OCI-LY1 (cell line): ENCODE data around the gene MAPK12.

Experiments
- H2AFZ ChIP-seq: fragments of 200-600 bp; sonication (generic), shearing (Covaris generic); 2 replicates; pipeline ENCODE4 v1.6.0; 2014; ENCODE audit warnings: antibody characterized with exemption, mild to moderate bottlenecking, low read length
- H3F3A ChIP-seq: fragments of 200-600 bp; sonication (generic), shearing (Covaris generic); 2 replicates; pipeline ENCODE4 v1.6.0; 2014; ENCODE audit warnings: mild to moderate bottlenecking, antibody characterized with exemption, low read length, moderate library complexity; ENCODE audit not compliant: insufficient read depth
- H3K27ac ChIP-seq: fragments of 200-600 bp; sonication (generic); 2 replicates; pipeline ENCODE4 v1.5.1; 2014; ENCODE audit warnings: low read length, mixed run types, mild to moderate bottlenecking, low read depth; ENCODE audit not compliant: poor library complexity, severe bottlenecking
- H3K27me3 ChIP-seq: fragments of 200-600 bp; sonication (generic); 2 replicates; pipeline ENCODE4 v1.6.0; 2014; ENCODE audit warnings: antibody characterized with exemption, mild to moderate bottlenecking, low read length, moderate library complexity; ENCODE audit not compliant: insufficient read depth
- H3K36me3 ChIP-seq: fragments of 200-600 bp; sonication (generic); 2 replicates; pipeline ENCODE4 v1.6.1; 2014; ENCODE audit warnings: mild to moderate bottlenecking, antibody characterized with exemption, low read length, moderate library complexity, mixed read lengths; ENCODE audit not compliant: insufficient read depth
- H3K4me1 ChIP-seq: fragments of 200-600 bp; sonication (generic); 2 replicates; pipeline ENCODE4 v1.5.1; 2014; ENCODE audit warnings: mild to moderate bottlenecking, low read length, moderate library complexity; ENCODE audit not compliant: insufficient read depth, severe bottlenecking
- H3K4me2 ChIP-seq: fragments of 200-600 bp; sonication (generic), shearing (Covaris generic); 2 replicates; pipeline ENCODE4 v1.6.1; 2014; ENCODE audit warnings: low read length
- H3K4me3 ChIP-seq: fragments of 200-600 bp; sonication (generic); 2 replicates; pipeline ENCODE4 v1.5.1; 2014; ENCODE audit warnings: low read length, low read depth, mild to moderate bottlenecking, mixed read lengths; ENCODE audit not compliant: poor library complexity, severe bottlenecking
- H3K79me2 ChIP-seq: fragments of 200-600 bp; shearing (Covaris generic); 2 replicates; pipeline ENCODE4 v1.6.1; 2016; ENCODE audit warnings: mixed run types, low read length, mixed read lengths; ENCODE audit not compliant: insufficient read depth
- H3K9ac ChIP-seq: fragments of 200-600 bp; sonication (generic), shearing (Covaris generic); 2 replicates; pipeline ENCODE4 v1.6.1; 2014; ENCODE audit warnings: mild to moderate bottlenecking, low read length, mixed read lengths
- H3K9me2 ChIP-seq: fragments of 200-600 bp; sonication (generic), shearing (Covaris generic); 2 replicates; pipeline ENCODE4 v1.6.1; 2014; ENCODE audit warnings: low read depth, mild to moderate bottlenecking, low read length, mixed read lengths
- H3K9me3 ChIP-seq: fragments of 200-600 bp; shearing (Covaris generic); 2 replicates; pipeline ENCODE4 v1.6.1; 2014; ENCODE audit warnings: low read length, mixed read lengths
- H4K20me1 ChIP-seq: fragments of 200-600 bp; sonication (generic), shearing (Covaris generic); 2 replicates; pipeline ENCODE4 v1.6.0; 2016; ENCODE audit warnings: mild to moderate bottlenecking, low read length; ENCODE audit not compliant: insufficient read depth
- EZH2 ChIP-seq: fragments of 200-600 bp; sonication (generic), shearing (Covaris generic); IDR thresholded peaks from 2 replicates; pipeline ENCODE4 v1.8.0; 2017; ENCODE audit warnings: borderline replicate concordance, mixed run types, mild to moderate bottlenecking, antibody characterized with exemption, low read length, moderate library complexity, mixed read lengths
- TF ChIP-seq, protein P1 (sequence below): fragments of 200-600 bp; sonication (generic), shearing (Covaris generic); IDR thresholded peaks from 2 replicates; pipeline ENCODE4 v1.5.1; 2017; ENCODE audit warnings: mild to moderate bottlenecking, antibody characterized with exemption, low read length, moderate library complexity, mixed read lengths

MAPK12 gene

GRCh38 chr22:50250249-50250554 lies 11.3 kb downstream of the MAPK12 start:
- Histone ChIP-seq H3K9me3 (no peaks in the 10 kb centered on the region), H3K4me2 (peak overlapping the region; percentile 98), H3K4me1 (peaks cover 48% of the 10 kb centered on the region), H3K79me2 (no peaks in the 10 kb centered on the region), H3K27ac (no peak overlapping the region), H2AFZ (no peak overlapping the region), H3K27me3 (no peaks in the 10 kb centered on the region), H3K4me3 (peak overlapping the region; percentile 98), H4K20me1 (no peaks in the 10 kb centered on the region), H3K9ac (peak overlapping the region; percentile 97), H3K36me3 (peaks cover 37% of the 10 kb centered on the region; the same call in 1 of the 2 replicates), H3F3A (peaks cover 7% of the 10 kb centered on the region; the same call in 1 of the 2 replicates), H3K9me2 (no peaks in the 10 kb centered on the region)
- TF ChIP-seq EZH2, result no peak
- TF ChIP-seq, protein P1, sequence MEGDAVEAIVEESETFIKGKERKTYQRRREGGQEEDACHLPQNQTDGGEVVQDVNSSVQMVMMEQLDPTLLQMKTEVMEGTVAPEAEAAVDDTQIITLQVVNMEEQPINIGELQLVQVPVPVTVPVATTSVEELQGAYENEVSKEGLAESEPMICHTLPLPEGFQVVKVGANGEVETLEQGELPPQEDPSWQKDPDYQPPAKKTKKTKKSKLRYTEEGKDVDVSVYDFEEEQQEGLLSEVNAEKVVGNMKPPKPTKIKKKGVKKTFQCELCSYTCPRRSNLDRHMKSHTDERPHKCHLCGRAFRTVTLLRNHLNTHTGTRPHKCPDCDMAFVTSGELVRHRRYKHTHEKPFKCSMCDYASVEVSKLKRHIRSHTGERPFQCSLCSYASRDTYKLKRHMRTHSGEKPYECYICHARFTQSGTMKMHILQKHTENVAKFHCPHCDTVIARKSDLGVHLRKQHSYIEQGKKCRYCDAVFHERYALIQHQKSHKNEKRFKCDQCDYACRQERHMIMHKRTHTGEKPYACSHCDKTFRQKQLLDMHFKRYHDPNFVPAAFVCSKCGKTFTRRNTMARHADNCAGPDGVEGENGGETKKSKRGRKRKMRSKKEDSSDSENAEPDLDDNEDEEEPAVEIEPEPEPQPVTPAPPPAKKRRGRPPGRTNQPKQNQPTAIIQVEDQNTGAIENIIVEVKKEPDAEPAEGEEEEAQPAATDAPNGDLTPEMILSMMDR, result no peak

- H3K9me3 ChIP-seq, result no peaks in the 10 kb centered on the region
- peaks cover 48% of the 10 kb centered on the region for H3K4me1 ChIP-seq
- no peaks in the 10 kb centered on the region for H3K27me3 ChIP-seq
- H3K4me2 ChIP-seq, result peak overlapping the region; percentile 98
- H3K27ac ChIP-seq, result no peak overlapping the region
- peak overlapping the region; percentile 97; the same call in 1 of the 2 replicates for H3K9ac ChIP-seq
- TF ChIP-seq, protein P1, result no peak
- TF ChIP-seq EZH2, result no peak
- H3K36me3 ChIP-seq, result peaks cover 31% of the 10 kb centered on the region; the same call in 1 of the 2 replicates
- no peaks in the 10 kb centered on the region for H3K9me2 ChIP-seq
- H3K4me3 ChIP-seq, result peak overlapping the region; percentile 98
- no peaks in the 10 kb centered on the region for H4K20me1 ChIP-seq
- H3F3A ChIP-seq, result peaks cover 7% of the 10 kb centered on the region; the same call in 1 of the 2 replicates
- H3K79me2 ChIP-seq, result no peaks in the 10 kb centered on the region
- no peak overlapping the region for H2AFZ ChIP-seq
Observed at GRCh38 chr22:50249341-50250248, 11.9 kb downstream of the MAPK12 start.

DNA sequence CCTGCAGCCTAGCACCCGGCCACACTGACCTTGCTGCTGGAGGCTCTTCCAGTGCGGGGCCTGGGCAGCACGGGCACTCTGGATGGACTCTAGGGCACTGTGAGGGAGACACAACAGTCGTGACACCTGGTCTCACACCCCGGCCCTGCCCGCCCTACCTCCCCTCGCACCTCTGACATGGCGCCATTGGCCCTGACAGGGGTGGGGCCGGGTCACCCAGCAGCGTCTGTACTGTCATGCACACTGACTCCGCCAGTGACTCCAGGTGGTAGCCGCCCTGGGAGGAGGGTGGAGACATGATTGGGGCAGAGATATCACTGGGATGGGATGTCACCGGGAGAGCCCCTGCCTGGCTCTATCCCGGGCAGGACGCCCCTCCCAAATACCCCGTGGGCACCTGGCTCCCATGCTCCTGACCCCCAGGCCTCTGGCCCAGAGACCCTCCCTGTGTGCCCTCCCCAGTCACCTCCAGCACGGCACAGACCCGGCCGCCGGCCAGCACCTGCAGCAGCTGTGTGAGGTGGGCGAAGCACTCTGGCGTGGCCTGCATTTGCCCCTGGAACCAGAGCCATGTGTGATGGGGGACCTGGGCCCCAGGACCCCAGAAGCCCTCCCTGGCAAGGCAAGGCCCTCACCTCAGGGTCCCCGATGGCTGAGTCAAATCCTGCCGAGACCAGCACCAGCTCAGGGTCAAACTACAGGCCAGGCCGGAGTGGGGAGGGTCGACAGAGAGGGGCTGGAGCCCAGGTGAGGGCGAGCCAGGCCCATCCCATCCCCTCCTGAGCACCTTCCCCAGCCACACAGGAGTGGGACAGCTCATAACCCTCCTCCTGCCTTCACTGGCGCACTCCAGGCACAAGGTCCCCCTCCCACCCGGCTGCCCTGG lies 13.0 kb downstream of the MAPK12 start:
- no peaks in the 10 kb centered on the region for H3K9me3 ChIP-seq
- peak overlapping the region; percentile 50 for H3K4me2 ChIP-seq
- peaks cover 23% of the 10 kb centered on the region; the same call in 1 of the 2 replicates for H3K36me3 ChIP-seq
- peaks cover 11% of the 10 kb centered on the region for H3F3A ChIP-seq
- H3K27ac ChIP-seq, result peak overlapping the region; percentile 36
- H3K79me2 ChIP-seq, result peaks cover 4% of the 10 kb centered on the region
- no peak overlapping the region for H2AFZ ChIP-seq
- H3K9ac ChIP-seq, result no peak overlapping the region; the same call in 1 of the 2 replicates
- TF ChIP-seq EZH2, result no peak
- TF ChIP-seq, protein P1, result no peak
- peaks cover 48% of the 10 kb centered on the region for H3K4me1 ChIP-seq
- H3K4me3 ChIP-seq, result peak overlapping the region; percentile 35
- no peaks in the 10 kb centered on the region for H3K9me2 ChIP-seq
- H3K27me3 ChIP-seq, result no peaks in the 10 kb centered on the region
- H4K20me1 ChIP-seq, result no peaks in the 10 kb centered on the region
